ENCODE results near the gene RXRG. TPM values are rescaled to one million over a fixed set of nuclear protein-coding genes. Genes with fewer than 3 reads are reported as not detected.

RXRG gene
- polyA plus RNA-seq, 3 donors: 1.4 to 3.2 (median 2.0) TPM

GRCh38 chr1:165452336-165453130 lies 7.6 kb upstream of the RXRG start:
- DNase-seq: no peak

- no peak for DNase-seq
Measured at GRCh38 chr1:165451691-165452090, 6.8 kb upstream of the RXRG start.

GRCh38 chr1:165449131-165449530 lies 4.2 kb upstream of the RXRG start:
- no peak for DNase-seq

- no peak for DNase-seq
Measured at GRCh38 chr1:165445388-165445787, 462 bp upstream of the RXRG start.

GRCh38 chr1:165443539-165444311 lies 1.2 kb downstream of the RXRG start:
- peak; percentile 30 for DNase-seq

GRCh38 chr1:165442653-165443052 lies 2.3 kb downstream of the RXRG start:
- no peak for DNase-seq

GRCh38 chr1:165442053-165442452 lies 2.9 kb downstream of the RXRG start:
- no peak for DNase-seq

GRCh38 chr1:165441166-165441880 lies 3.6 kb downstream of the RXRG start:
- no peak for DNase-seq

GRCh38 chr1:165439330-165439729 lies 5.6 kb downstream of the RXRG start:
- peak; percentile 23 for DNase-seq

- no peak for DNase-seq
Measured at GRCh38 chr1:165436994-165437393, 7.9 kb downstream of the RXRG start.

- DNase-seq: no peak
Measured at GRCh38 chr1:165435801-165436200, 9.1 kb downstream of the RXRG start.

- no peak for DNase-seq
Measured at GRCh38 chr1:165434281-165434680, 10.6 kb downstream of the RXRG start.

- DNase-seq: no peak
Measured at GRCh38 chr1:165431079-165431478, 13.8 kb downstream of the RXRG start.

GRCh38 chr1:165426745-165427144 lies 18.2 kb downstream of the RXRG start:
- DNase-seq: no peak

GRCh38 chr1:165425621-165426020 lies 19.3 kb downstream of the RXRG start:
- DNase-seq: no peak

- no peak for DNase-seq
Measured at GRCh38 chr1:165424454-165425216, 20.3 kb downstream of the RXRG start.

GRCh38 chr1:165423136-165423535 lies 21.8 kb downstream of the RXRG start:
- no peak for DNase-seq

GRCh38 chr1:165420655-165421054 lies 24.3 kb downstream of the RXRG start:
- DNase-seq: no peak

GRCh38 chr1:165419839-165420238 lies 25.1 kb downstream of the RXRG start:
- DNase-seq: no peak

GRCh38 chr1:165418195-165418594 lies 26.7 kb downstream of the RXRG start:
- no peak for DNase-seq

GRCh38 chr1:165416876-165417275 lies 28.1 kb downstream of the RXRG start:
- no peak for DNase-seq

GRCh38 chr1:165415068-165415467 lies 29.9 kb downstream of the RXRG start:
- DNase-seq: no peak

Data from renal pelvis (tissue), 4 donors.